Measurements from ENCODE around the gene PPFIA1. TPM values are rescaled to one million over a fixed set of nuclear protein-coding genes. Genes with fewer than 3 reads are reported as not detected.

PPFIA1 gene
- total RNA-seq, 1 experiment from 2014 or later = 75.1 TPM

DNA sequence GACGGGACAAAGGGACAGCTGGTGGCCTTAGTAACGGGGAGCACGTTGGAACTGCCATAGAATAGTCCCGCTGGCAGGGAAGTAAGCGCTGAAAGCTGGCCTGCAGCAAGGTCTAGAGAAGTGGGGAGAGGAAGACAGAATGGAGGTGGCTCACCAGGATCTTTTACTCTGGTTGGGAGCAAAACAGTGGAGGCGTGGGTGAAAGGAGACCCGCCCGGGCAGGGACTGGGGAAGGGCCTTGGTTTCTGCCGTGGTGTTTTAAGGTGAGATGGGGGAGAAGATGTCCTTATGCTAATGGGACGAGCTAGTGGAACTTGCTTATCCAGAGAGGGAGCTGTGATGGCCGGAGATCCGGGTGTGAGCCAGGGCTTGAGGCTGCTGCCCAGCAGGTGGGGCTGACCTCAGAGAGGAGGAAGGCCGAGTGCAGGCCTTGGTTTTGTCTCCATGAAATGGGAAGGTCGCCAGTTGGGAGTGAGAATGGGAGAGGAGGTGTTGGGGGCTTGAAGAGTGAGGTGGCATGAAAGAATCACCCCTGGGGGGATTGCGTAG is 71.5 kb downstream of the PPFIA1 start:
- DNase-seq (ENCODE audit: low spot score) (no peak), ATAC-seq (no peak)
- Mint-ChIP-seq H3K4me1 (peaks cover 7% of the 10 kb centered on the region), H3K36me3 (peaks cover 77% of the 10 kb centered on the region), H3K9me3 (no peaks in the 10 kb centered on the region), H3K27me3 (ENCODE audit: low read depth) (no peaks in the 10 kb centered on the region), H3K4me3 (no peak overlapping the region), H3K27ac (peak overlapping the region; percentile 90)
- ChIA-PET CTCF (no interaction called here), POLR2A (interaction anchor here (0.7 kb wide), 1 partner anchor 10 kb away, joined by 3 read pairs; no protein-coding TSS in a partner anchor)
- TF ChIP-seq NFATC4 (CRISPR knock-in tag; IDR thresholded peaks at IDR 0.05) (no peak), MXD4 (CRISPR knock-in tag; IDR thresholded peaks at IDR 0.05; ENCODE audit: borderline replicate concordance) (no peak), OVOL2 (CRISPR knock-in tag; IDR thresholded peaks at IDR 0.05; ENCODE audit: borderline replicate concordance) (no peak), FOXJ3 (CRISPR knock-in tag; IDR thresholded peaks at IDR 0.05; ENCODE audit: borderline replicate concordance) (no peak), ZNF263 (CRISPR knock-in tag; IDR thresholded peaks at IDR 0.05; ENCODE audit: low read depth) (no peak), HMGA2 (CRISPR knock-in tag; IDR thresholded peaks at IDR 0.05) (no peak), RORB (CRISPR knock-in tag; IDR thresholded peaks at IDR 0.05) (no peak), ZNF317 (CRISPR knock-in tag; IDR thresholded peaks at IDR 0.05; ENCODE audit: borderline replicate concordance, low read depth) (no peak), CBFB (CRISPR knock-in tag; IDR thresholded peaks at IDR 0.05; ENCODE audit: low read depth) (no peak), TCF7 (CRISPR knock-in tag; IDR thresholded peaks at IDR 0.05; ENCODE audit: low read depth) (no peak), ZNF232 (CRISPR knock-in tag; IDR thresholded peaks at IDR 0.05) (no peak), NR1H2 (CRISPR knock-in tag; IDR thresholded peaks at IDR 0.05) (no peak), RELA (CRISPR knock-in tag; IDR thresholded peaks at IDR 0.05; ENCODE audit: borderline replicate concordance) (no peak)
- TF ChIP-seq, protein P1, sequence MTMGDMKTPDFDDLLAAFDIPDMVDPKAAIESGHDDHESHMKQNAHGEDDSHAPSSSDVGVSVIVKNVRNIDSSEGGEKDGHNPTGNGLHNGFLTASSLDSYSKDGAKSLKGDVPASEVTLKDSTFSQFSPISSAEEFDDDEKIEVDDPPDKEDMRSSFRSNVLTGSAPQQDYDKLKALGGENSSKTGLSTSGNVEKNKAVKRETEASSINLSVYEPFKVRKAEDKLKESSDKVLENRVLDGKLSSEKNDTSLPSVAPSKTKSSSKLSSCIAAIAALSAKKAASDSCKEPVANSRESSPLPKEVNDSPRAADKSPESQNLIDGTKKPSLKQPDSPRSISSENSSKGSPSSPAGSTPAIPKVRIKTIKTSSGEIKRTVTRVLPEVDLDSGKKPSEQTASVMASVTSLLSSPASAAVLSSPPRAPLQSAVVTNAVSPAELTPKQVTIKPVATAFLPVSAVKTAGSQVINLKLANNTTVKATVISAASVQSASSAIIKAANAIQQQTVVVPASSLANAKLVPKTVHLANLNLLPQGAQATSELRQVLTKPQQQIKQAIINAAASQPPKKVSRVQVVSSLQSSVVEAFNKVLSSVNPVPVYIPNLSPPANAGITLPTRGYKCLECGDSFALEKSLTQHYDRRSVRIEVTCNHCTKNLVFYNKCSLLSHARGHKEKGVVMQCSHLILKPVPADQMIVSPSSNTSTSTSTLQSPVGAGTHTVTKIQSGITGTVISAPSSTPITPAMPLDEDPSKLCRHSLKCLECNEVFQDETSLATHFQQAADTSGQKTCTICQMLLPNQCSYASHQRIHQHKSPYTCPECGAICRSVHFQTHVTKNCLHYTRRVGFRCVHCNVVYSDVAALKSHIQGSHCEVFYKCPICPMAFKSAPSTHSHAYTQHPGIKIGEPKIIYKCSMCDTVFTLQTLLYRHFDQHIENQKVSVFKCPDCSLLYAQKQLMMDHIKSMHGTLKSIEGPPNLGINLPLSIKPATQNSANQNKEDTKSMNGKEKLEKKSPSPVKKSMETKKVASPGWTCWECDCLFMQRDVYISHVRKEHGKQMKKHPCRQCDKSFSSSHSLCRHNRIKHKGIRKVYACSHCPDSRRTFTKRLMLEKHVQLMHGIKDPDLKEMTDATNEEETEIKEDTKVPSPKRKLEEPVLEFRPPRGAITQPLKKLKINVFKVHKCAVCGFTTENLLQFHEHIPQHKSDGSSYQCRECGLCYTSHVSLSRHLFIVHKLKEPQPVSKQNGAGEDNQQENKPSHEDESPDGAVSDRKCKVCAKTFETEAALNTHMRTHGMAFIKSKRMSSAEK (CRISPR knock-in tag; IDR thresholded peaks at IDR 0.05; ENCODE audit: borderline replicate concordance) = no peak

DNA sequence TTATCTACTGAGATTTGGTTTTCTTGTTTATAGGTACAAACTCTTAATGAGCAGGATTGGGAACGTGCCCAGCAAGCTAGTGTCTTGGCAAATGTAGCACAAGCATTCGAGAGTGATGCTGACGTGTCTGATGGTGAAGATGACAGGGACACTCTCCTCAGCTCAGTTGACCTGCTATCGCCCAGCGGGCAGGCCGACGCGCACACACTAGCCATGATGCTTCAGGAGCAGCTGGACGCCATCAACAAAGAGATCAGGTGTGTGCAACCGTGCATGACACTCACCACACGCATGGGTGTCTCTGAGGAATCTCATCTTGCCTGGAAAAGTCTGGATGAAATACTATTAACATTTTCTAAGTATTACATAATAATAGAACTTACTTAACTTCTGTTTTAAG is 73.1 kb downstream of the PPFIA1 start:
- peaks cover 7% of the 10 kb centered on the region for H3K4me1 Mint-ChIP-seq
- H3K36me3 Mint-ChIP-seq = peaks cover 71% of the 10 kb centered on the region
- H3K27ac Mint-ChIP-seq = no peak overlapping the region
- DNase-seq (ENCODE audit: low spot score) (no peak), ATAC-seq (no peak)
- no peaks in the 10 kb centered on the region for H3K9me3 Mint-ChIP-seq
- POLR2A ChIA-PET = no interaction called here
- H3K4me3 Mint-ChIP-seq = no peak overlapping the region
- CTCF ChIA-PET = interaction anchor here (1.5 kb wide), 1 partner anchor 12 kb away, joined by 3 read pairs; no protein-coding TSS in a partner anchor
- no peaks in the 10 kb centered on the region for H3K27me3 Mint-ChIP-seq (ENCODE audit: low read depth)
- no peak for TF ChIP-seq SMAD3 (CRISPR knock-in tag; IDR thresholded peaks at IDR 0.05; ENCODE audit: borderline replicate concordance)
- TF ChIP-seq CREB1 (CRISPR knock-in tag; IDR thresholded peaks at IDR 0.05) = no peak
- no peak for TF ChIP-seq KAT7 (CRISPR knock-in tag; IDR thresholded peaks at IDR 0.05; ENCODE audit: borderline replicate concordance)
- TF ChIP-seq, protein P2, sequence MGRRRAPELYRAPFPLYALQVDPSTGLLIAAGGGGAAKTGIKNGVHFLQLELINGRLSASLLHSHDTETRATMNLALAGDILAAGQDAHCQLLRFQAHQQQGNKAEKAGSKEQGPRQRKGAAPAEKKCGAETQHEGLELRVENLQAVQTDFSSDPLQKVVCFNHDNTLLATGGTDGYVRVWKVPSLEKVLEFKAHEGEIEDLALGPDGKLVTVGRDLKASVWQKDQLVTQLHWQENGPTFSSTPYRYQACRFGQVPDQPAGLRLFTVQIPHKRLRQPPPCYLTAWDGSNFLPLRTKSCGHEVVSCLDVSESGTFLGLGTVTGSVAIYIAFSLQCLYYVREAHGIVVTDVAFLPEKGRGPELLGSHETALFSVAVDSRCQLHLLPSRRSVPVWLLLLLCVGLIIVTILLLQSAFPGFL (CRISPR knock-in tag; IDR thresholded peaks at IDR 0.05; ENCODE audit: borderline replicate concordance) = no peak
- TF ChIP-seq, protein P3, sequence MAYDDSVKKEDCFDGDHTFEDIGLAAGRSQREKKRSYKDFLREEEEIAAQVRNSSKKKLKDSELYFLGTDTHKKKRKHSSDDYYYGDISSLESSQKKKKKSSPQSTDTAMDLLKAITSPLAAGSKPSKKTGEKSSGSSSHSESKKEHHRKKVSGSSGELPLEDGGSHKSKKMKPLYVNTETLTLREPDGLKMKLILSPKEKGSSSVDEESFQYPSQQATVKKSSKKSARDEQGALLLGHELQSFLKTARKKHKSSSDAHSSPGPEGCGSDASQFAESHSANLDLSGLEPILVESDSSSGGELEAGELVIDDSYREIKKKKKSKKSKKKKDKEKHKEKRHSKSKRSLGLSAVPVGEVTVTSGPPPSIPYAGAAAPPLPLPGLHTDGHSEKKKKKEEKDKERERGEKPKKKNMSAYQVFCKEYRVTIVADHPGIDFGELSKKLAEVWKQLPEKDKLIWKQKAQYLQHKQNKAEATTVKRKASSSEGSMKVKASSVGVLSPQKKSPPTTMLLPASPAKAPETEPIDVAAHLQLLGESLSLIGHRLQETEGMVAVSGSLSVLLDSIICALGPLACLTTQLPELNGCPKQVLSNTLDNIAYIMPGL (CRISPR knock-in tag; IDR thresholded peaks at IDR 0.05) = no peak
- TF ChIP-seq, protein P4, sequence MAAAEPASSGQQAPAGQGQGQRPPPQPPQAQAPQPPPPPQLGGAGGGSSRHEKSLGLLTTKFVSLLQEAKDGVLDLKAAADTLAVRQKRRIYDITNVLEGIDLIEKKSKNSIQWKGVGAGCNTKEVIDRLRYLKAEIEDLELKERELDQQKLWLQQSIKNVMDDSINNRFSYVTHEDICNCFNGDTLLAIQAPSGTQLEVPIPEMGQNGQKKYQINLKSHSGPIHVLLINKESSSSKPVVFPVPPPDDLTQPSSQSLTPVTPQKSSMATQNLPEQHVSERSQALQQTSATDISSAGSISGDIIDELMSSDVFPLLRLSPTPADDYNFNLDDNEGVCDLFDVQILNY (CRISPR knock-in tag; IDR thresholded peaks at IDR 0.05) = no peak
- no peak for TF ChIP-seq TEAD4 (CRISPR knock-in tag; IDR thresholded peaks at IDR 0.05)
- TF ChIP-seq, protein P5, sequence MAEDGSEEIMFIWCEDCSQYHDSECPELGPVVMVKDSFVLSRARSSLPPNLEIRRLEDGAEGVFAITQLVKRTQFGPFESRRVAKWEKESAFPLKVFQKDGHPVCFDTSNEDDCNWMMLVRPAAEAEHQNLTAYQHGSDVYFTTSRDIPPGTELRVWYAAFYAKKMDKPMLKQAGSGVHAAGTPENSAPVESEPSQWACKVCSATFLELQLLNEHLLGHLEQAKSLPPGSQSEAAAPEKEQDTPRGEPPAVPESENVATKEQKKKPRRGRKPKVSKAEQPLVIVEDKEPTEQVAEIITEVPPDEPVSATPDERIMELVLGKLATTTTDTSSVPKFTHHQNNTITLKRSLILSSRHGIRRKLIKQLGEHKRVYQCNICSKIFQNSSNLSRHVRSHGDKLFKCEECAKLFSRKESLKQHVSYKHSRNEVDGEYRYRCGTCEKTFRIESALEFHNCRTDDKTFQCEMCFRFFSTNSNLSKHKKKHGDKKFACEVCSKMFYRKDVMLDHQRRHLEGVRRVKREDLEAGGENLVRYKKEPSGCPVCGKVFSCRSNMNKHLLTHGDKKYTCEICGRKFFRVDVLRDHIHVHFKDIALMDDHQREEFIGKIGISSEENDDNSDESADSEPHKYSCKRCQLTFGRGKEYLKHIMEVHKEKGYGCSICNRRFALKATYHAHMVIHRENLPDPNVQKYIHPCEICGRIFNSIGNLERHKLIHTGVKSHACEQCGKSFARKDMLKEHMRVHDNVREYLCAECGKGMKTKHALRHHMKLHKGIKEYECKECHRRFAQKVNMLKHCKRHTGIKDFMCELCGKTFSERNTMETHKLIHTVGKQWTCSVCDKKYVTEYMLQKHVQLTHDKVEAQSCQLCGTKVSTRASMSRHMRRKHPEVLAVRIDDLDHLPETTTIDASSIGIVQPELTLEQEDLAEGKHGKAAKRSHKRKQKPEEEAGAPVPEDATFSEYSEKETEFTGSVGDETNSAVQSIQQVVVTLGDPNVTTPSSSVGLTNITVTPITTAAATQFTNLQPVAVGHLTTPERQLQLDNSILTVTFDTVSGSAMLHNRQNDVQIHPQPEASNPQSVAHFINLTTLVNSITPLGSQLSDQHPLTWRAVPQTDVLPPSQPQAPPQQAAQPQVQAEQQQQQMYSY (CRISPR knock-in tag; IDR thresholded peaks at IDR 0.05) = no peak
- TF ChIP-seq NFE2L1 (CRISPR knock-in tag; IDR thresholded peaks at IDR 0.05) = no peak
- TF ChIP-seq, protein P6, sequence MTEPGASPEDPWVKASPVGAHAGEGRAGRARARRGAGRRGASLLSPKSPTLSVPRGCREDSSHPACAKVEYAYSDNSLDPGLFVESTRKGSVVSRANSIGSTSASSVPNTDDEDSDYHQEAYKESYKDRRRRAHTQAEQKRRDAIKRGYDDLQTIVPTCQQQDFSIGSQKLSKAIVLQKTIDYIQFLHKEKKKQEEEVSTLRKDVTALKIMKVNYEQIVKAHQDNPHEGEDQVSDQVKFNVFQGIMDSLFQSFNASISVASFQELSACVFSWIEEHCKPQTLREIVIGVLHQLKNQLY (CRISPR knock-in tag; IDR thresholded peaks at IDR 0.05) = no peak
- no peak for TF ChIP-seq SOX15 (CRISPR knock-in tag; IDR thresholded peaks at IDR 0.05)

Data from WTC11 (cell line).